GM19025 (cell line): ENCODE results near the gene KIF2C.
"Not testable (repeated sequence)": the region's sequence is repeated elsewhere in the genome, so short reads cannot be mapped to it uniquely, and the experiment has no call there.

Experiments used
- ATAC-seq: cut with Tn5 transposase; IDR thresholded peaks from one replicate; pipeline ENCODE4 v1.9.1; 2021; ENCODE audit warnings: mild to moderate bottlenecking, low read depth, moderate library complexity; ENCODE audit not compliant: unreplicated experiment

The KIF2C gene

DNA sequence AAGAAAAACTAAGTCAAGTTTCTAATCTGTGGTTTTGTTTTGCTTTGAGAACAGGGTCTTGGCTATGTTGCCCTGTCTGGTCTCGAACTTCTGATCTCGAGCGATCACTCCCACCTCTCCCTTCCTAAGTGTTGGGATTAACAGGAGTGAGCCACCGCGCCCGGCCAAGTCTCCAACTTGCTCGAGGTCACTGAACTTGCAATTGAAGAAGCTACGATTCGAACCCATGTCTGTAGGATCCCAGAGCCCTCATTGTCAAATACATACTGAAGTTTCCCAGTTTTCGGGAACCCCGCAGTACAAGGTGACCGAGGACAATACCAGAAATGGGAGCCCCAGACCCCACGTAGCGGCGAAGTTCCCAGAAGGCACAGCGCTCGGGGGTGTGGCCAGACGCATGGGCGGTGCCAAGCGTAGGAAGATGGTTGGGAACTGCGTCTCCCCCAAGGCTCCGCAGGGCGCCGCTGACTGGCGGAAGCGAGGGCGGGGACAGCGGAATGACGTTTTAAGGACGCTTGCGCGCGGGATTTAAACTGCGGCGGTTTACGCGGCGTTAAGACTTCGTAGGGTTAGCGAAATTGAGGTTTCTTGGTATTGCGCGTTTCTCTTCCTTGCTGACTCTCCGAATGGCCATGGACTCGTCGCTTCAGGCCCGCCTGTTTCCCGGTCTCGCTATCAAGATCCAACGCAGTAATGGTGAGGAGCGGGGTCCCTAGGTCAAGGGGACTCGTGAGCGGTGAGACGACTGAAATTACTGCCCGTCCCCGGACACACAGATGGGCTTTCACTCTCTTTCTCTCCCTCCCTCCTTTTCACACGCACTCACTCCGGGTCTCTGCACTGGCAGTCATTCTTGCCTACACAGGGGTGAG, at the start of gene KIF2C:
Gene KIF2C, plus strand, starts transcription at position 531 of the 872 bp plus-strand sequence. Its CDS starts 96 bp downstream, at position 627.
- ATAC-seq: peak; percentile 96

- ATAC-seq: no peak
These were observed 46.5 kb upstream of the KIF2C start for GRCh38 chr1:44693159-44693558.

GRCh38 chr1:44693900-44694299, 45.7 kb upstream of the KIF2C start:
- no peak for ATAC-seq

GRCh38 chr1:44694863-44695478, 44.7 kb upstream of the KIF2C start:
- no peak for ATAC-seq

DNA sequence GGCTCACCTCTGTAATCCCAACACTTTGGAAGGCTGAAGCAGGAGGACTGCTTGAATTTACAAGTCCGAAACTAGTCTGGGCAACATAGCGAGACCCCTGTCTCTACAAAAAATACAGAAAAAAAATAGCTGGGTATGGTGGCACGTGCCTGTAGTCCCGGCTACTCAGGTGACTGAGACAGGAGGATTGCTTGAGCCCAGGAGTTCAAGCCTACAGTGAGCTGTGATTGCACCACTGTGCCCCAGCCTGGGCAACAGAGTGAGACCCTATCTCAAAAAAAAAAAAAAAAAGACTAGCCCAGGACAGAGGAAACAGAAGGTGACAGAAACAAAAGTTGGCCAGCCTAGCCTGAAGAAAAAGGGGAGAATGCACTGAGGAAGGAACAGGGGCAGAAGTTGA, 44.0 kb upstream of the KIF2C start:
- ATAC-seq: no peak

DNA sequence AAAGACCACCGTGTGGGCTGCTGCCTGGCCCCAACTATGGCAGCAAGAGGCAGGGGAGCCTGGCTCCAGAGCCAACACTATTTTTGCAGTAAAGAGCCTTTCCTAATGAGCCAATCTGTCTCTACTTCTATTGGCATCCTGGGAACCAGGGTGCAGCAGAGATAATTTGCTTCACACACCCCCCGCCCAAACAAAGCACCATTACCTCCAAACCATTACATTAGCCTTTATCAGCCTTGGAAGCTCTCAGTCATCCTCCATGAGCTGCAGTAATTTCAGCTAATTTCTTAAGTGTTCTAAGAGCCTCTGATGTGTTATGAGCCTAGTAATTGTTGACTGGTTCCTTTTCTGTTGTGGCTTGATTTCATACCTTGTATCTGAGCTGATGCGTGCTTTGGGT, 43.5 kb upstream of the KIF2C start:
- ATAC-seq: no peak

- no peak for ATAC-seq
These were observed 42.8 kb upstream of the KIF2C start for GRCh38 chr1:44696789-44697345.

- ATAC-seq: no peak
These were observed 41.5 kb upstream of the KIF2C start for GRCh38 chr1:44698138-44698537.

GRCh38 chr1:44699375-44699774, 40.3 kb upstream of the KIF2C start:
- ATAC-seq: not testable (repeated sequence)

GRCh38 chr1:44700573-44700972, 39.1 kb upstream of the KIF2C start:
- ATAC-seq: no peak

- no peak for ATAC-seq
These were observed 38.5 kb upstream of the KIF2C start for GRCh38 chr1:44701141-44701573.

DNA sequence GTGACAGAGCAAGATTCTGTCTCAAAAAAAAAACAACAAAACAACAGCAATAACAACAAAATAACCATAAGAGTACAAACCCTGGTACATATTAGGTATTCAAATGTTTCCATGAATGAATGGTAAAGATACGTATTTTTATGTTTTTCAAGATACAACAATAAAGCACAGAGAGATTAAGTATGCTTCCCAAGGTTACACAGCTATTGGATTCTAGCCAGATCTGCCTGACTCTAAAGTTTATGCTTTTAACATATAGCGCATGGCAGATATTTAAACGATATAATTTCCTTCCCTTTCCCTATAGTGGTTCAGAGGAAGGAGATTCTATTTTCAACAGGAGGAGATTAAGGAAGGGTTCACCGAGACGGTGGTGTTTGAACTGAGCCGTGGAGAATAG, 34.2 kb upstream of the KIF2C start:
- no peak for ATAC-seq

GRCh38 chr1:44705938-44706337, 33.7 kb upstream of the KIF2C start:
- no peak for ATAC-seq

- no peak for ATAC-seq
These were observed 32.3 kb upstream of the KIF2C start for GRCh38 chr1:44707112-44707881.

GRCh38 chr1:44707959-44708831, 31.4 kb upstream of the KIF2C start:
- ATAC-seq: no peak

DNA sequence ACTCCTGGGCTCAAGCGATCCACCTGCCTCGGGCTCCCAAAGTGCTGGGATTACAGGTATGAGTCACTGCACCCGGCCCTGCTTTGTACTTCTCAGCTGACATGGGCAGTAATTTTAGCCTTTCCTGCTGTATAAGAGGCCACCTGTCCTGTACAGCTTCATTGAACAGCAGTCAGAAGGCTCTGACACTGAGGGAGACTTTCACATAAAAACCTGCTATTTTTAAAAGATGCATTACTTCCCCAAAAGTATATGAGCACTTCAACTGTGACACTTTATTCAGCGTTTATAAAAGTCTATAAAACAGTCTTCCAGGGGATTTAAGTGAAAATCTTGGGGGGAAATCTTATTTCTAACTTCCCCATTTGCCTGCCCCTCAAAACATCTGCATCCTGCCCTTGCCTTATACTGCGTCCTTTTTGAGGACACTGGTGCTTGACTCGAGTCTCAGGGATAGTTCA, 26.3 kb upstream of the KIF2C start:
- no peak for ATAC-seq

DNA sequence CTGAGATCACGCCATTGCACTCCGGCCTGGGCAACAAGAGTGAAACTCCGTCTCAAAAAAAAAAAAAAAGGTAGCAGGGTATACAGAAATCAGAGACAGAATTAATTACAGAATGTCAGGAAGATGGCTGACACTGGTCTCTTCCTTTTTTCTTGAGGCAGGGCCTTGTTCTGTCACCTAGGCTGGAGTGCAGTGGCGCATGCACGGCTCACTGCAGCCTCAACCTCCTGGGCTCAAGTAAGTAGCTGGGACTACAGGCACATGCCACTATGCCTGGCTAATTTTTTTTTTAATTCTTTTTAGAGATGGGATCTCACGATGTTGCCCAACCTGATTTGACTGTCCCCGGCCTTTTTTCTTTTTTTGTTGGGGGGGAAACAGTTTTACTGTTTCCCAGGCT, 25.1 kb upstream of the KIF2C start:
- ATAC-seq: no peak

- ATAC-seq: no peak
These were observed 24.6 kb upstream of the KIF2C start for GRCh38 chr1:44714944-44715571.

GRCh38 chr1:44717156-44717555, 22.5 kb upstream of the KIF2C start:
- ATAC-seq: no peak
